ENCODE measurements around the gene MACC1. TPM values are rescaled to one million over a fixed set of nuclear protein-coding genes. Genes with fewer than 3 reads are reported as not detected.

MACC1 gene
- total and polyA plus RNA-seq, 2 donors (not counting 3 experiments of a cell fraction or from before 2014, with no cell fraction given) = not detected

- ChIA-PET POLR2A (no interaction called here), CTCF (interaction anchor here (0.8 to 2.3 kb wide), 4 partner anchors 11 to 464 kb away, joined by 3 to 12 read pairs (median 8); no protein-coding TSS in a partner anchor)
- H3K9me1 ChIP-seq (replicated peaks; ENCODE audit: control insufficient read depth, extremely low read depth, insufficient read depth, low read length) = no peaks in the 10 kb centered on the region
- no peaks in the 10 kb centered on the region for H3K27me3 ChIP-seq (ENCODE audit: control insufficient read depth in 2 of 2, insufficient read depth in 2 of 2, low read length in 2 of 2)
- no peak overlapping the region for H3K4me3 ChIP-seq (replicated peaks in 1 of 3; ENCODE audit: insufficient read depth in 1 of 3, low read depth in 1 of 3, low read length in 3 of 3)
- dilution Hi-C loops (cut with MboI; ENCODE audit: extremely low pct_ligation_motif_present, low sequenced_read_pairs) = loop anchor here (25.0 kb wide), 1 partner anchor 93 kb away; no protein-coding TSS in a partner anchor
- H3K9ac ChIP-seq (replicated peaks; ENCODE audit: extremely low read depth, insufficient read depth, low read length) = peak overlapping the region; percentile 46
- DNase-seq (ENCODE audit: low read depth, low spot score) (no peak), FAIRE-seq (no peak)
- peak overlapping the region; percentile 83 for H3K27ac ChIP-seq (ENCODE audit: insufficient read depth, low read depth, low read length)
- intact Hi-C loops (cut with micrococcal nuclease) = loop anchor here (1.0 to 10.0 kb wide), 4 partner anchors 20 to 296 kb away; partner anchors contain the start of gene ITGB8
- no peaks in the 10 kb centered on the region for H4K20me1 ChIP-seq (replicated peaks; ENCODE audit: control insufficient read depth, extremely low read depth, insufficient read depth, low read length)
- no TSS peak for BruUV-seq (replicated peaks)
- no peak overlapping the region for H3K4me2 ChIP-seq (ENCODE audit: insufficient read depth, low read length)
- H3K4me1 ChIP-seq (ENCODE audit: control insufficient read depth, extremely low read depth, insufficient read depth, low read length) = peaks cover 21% of the 10 kb centered on the region
- TF ChIP-seq MAX (IDR thresholded peaks at IDR 0.05; ENCODE audit: insufficient read depth, insufficient read length) = no peak
- TF ChIP-seq MYC (IDR thresholded peaks at IDR 0.05; ENCODE audit: low read depth, low read length) = no peak
- no peak for TF ChIP-seq FOS (IDR thresholded peaks at IDR 0.05; ENCODE audit: borderline replicate concordance, insufficient read depth, low read length)
- no peak for TF ChIP-seq EZH2 (IDR thresholded peaks at IDR 0.05; ENCODE audit: borderline replicate concordance, low read depth, low read length, severe bottlenecking)
- no peak for TF ChIP-seq POLR2A (IDR thresholded peaks at IDR 0.05; ENCODE audit: low read depth, low read length)
- TF ChIP-seq JUN (IDR thresholded peaks at IDR 0.05; ENCODE audit: borderline replicate concordance, insufficient read depth, insufficient read length, low read depth) = no peak
- no peak for TF ChIP-seq GATA2 (IDR thresholded peaks at IDR 0.05; ENCODE audit: insufficient read depth, insufficient read length, low read depth, low read length)
- TF ChIP-seq POLR2AphosphoS5 (IDR thresholded peaks at IDR 0.05; ENCODE audit: insufficient read depth, low read depth, low read length) = no peak
- TF ChIP-seq CTCF (IDR thresholded peaks at IDR 0.05; ENCODE audit: extremely low read depth in 1 of 2, insufficient read depth in 1 of 2, low read depth in 1 of 2, low read length in 2 of 2) = no peak
- no peaks in the 10 kb centered on the region for H3K36me3 ChIP-seq (ENCODE audit: control insufficient read depth in 2 of 2, extremely low read depth in 1 of 2, insufficient read depth in 2 of 2, low read length in 2 of 2)
- H2AFZ ChIP-seq (ENCODE audit: low read depth, low read length) = peak overlapping the region; percentile 3
- H3K9me3 ChIP-seq (replicated peaks; ENCODE audit: control insufficient read depth, insufficient read depth, low read length) = no peaks in the 10 kb centered on the region
- H3K79me2 ChIP-seq (ENCODE audit: control insufficient read depth, insufficient read depth, low read length) = no peaks in the 10 kb centered on the region
These were observed 1.9 kb upstream of the MACC1 start for GRCh38 chr7:20219062-20219445.
